SU-DHL-6 (cell line): ENCODE measurements around the gene DENND2C.

Source experiments
- H2AFZ ChIP-seq: fragments of 200-600 bp; sonication (generic); 2 replicates; pipeline ENCODE4 v1.6.1; 2014; ENCODE audit warnings: low read depth, mild to moderate bottlenecking, moderate library complexity, mixed read lengths, antibody characterized with exemption, low read length; ENCODE audit not compliant: severe bottlenecking
- H3F3A ChIP-seq: fragments of 200-600 bp; shearing (Covaris generic); 2 replicates; pipeline ENCODE4 v1.6.0; 2016; ENCODE audit warnings: antibody characterized with exemption, mild to moderate bottlenecking; ENCODE audit not compliant: insufficient read depth
- H3K27ac ChIP-seq: fragments of 200-600 bp; sonication (generic); 2 replicates; pipeline ENCODE4 v1.5.1; 2016; ENCODE audit warnings: low read depth, mild to moderate bottlenecking, low read length, moderate library complexity, mixed read lengths
- H3K27me3 ChIP-seq: fragments of 200-600 bp; sonication (generic), shearing (Covaris generic); 2 replicates; pipeline ENCODE4 v1.6.0; 2014; ENCODE audit warnings: mild to moderate bottlenecking, low read length
- H3K36me3 ChIP-seq: fragments of 200-600 bp; sonication (generic); 2 replicates; pipeline ENCODE4 v1.6.1; 2014; ENCODE audit warnings: mild to moderate bottlenecking, low read length, mixed read lengths
- H3K4me2 ChIP-seq: fragments of 300-600, 200-600 bp; shearing (Covaris generic), sonication (generic); 2 replicates; pipeline ENCODE4 v1.6.0; 2014; ENCODE audit warnings: low read length, low read depth, mild to moderate bottlenecking; ENCODE audit not compliant: poor library complexity, severe bottlenecking
- H3K4me3 ChIP-seq: fragments of 200-600 bp; sonication (generic); 2 replicates; pipeline ENCODE4 v1.5.1; 2014; ENCODE audit warnings: antibody characterized with exemption, low read length, mild to moderate bottlenecking, mixed read lengths; ENCODE audit not compliant: insufficient read depth, poor library complexity, severe bottlenecking
- H3K79me2 ChIP-seq: fragments of 200-600 bp; sonication (generic); 2 replicates; pipeline ENCODE4 v1.6.1; 2014; ENCODE audit warnings: mild to moderate bottlenecking, low read length, moderate library complexity; ENCODE audit not compliant: insufficient read depth
- H3K9ac ChIP-seq: fragments of 200-600 bp; sonication (generic); 2 replicates; pipeline ENCODE4 v1.7.0; 2014; ENCODE audit warnings: mild to moderate bottlenecking, low read length
- H3K9me2 ChIP-seq: fragments of 200-600 bp; sonication (generic); replicated peaks from 2 replicates; pipeline ENCODE4 v1.6.1; 2014; ENCODE audit warnings: low read length; ENCODE audit not compliant: insufficient read depth
- H3K9me3 ChIP-seq: fragments of 200-600 bp; sonication (generic); 2 replicates; pipeline ENCODE4 v1.6.1; 2014; ENCODE audit warnings: low read length, mixed read lengths; ENCODE audit not compliant: insufficient read depth
- H4K20me1 ChIP-seq: fragments of 200-600 bp; sonication (generic); 2 replicates; pipeline ENCODE4 v1.6.1; 2014; ENCODE audit warnings: low read depth, mild to moderate bottlenecking, antibody characterized with exemption, low read length, moderate library complexity, mixed read lengths
- CTCF ChIP-seq: fragments of 200-600 bp; sonication (generic); IDR thresholded peaks from one replicate; pipeline ENCODE4 v1.5.1; 2017; ENCODE audit warnings: antibody characterized with exemption, mild to moderate bottlenecking, low read length, moderate library complexity; ENCODE audit not compliant: insufficient read depth, poor library complexity, severe bottlenecking
- EZH2phosphoT487 ChIP-seq: fragments of 200-600 bp; sonication (generic), shearing (Covaris generic); conservative IDR thresholded peaks from 2 replicates; pipeline ENCODE4 v1.6.1; 2018; ENCODE audit warnings: mild to moderate bottlenecking, antibody characterized with exemption, low read length, moderate library complexity, mixed read lengths

DENND2C gene

GRCh38 chr1:114610546-114611245 is 59.2 kb downstream of the DENND2C start:
- Histone ChIP-seq H3K36me3 (no peaks in the 10 kb centered on the region), H3K79me2 (no peaks in the 10 kb centered on the region), H3F3A (no peaks in the 10 kb centered on the region), H3K4me3 (no peak overlapping the region), H3K9me3 (no peaks in the 10 kb centered on the region), H4K20me1 (no peaks in the 10 kb centered on the region), H3K4me2 (no peak overlapping the region), H3K27ac (no peak overlapping the region), H3K9ac (no peak overlapping the region), H3K9me2 (no peaks in the 10 kb centered on the region), H3K27me3 (no peaks in the 10 kb centered on the region), H2AFZ (no peak overlapping the region)
- no peak for TF ChIP-seq CTCF
- TF ChIP-seq EZH2phosphoT487, result no peak

- TF ChIP-seq EZH2phosphoT487 (no peak), CTCF (no peak)
- Histone ChIP-seq H3K79me2 (no peaks in the 10 kb centered on the region), H3K9ac (no peak overlapping the region), H3K36me3 (no peaks in the 10 kb centered on the region), H3K27ac (no peak overlapping the region), H4K20me1 (no peaks in the 10 kb centered on the region), H3K27me3 (no peaks in the 10 kb centered on the region), H3K4me2 (no peak overlapping the region), H3K4me3 (no peak overlapping the region), H3K9me3 (no peaks in the 10 kb centered on the region), H3K9me2 (no peaks in the 10 kb centered on the region), H2AFZ (no peak overlapping the region), H3F3A (no peaks in the 10 kb centered on the region)
Observed at GRCh38 chr1:114609826-114610225, 60.0 kb downstream of the DENND2C start.

GRCh38 chr1:114609026-114609425 is 60.8 kb downstream of the DENND2C start:
- no peaks in the 10 kb centered on the region for H3K9me2 ChIP-seq
- H3K79me2 ChIP-seq, result no peaks in the 10 kb centered on the region
- H2AFZ ChIP-seq, result no peak overlapping the region
- H3K27ac ChIP-seq, result no peak overlapping the region
- H3F3A ChIP-seq, result no peaks in the 10 kb centered on the region
- no peaks in the 10 kb centered on the region for H3K36me3 ChIP-seq
- H3K9ac ChIP-seq, result no peak overlapping the region
- H4K20me1 ChIP-seq, result no peaks in the 10 kb centered on the region
- no peaks in the 10 kb centered on the region for H3K9me3 ChIP-seq
- no peak overlapping the region for H3K4me3 ChIP-seq
- TF ChIP-seq CTCF (no peak), EZH2phosphoT487 (no peak)
- no peaks in the 10 kb centered on the region for H3K27me3 ChIP-seq
- no peak overlapping the region for H3K4me2 ChIP-seq
